H9 (cell line): Measurements from ENCODE around the gene HSPA5. TPM values are rescaled to one million over a fixed set of nuclear protein-coding genes. Genes with fewer than 3 reads are reported as not detected.

Experiments
- DNase-seq: peaks from one replicate; pipeline ENCODE4 v3.0.0-alpha.2; 2017
- H2AFZ ChIP-seq: one replicate; pipeline ENCODE4 v1.6.1; 2013; ENCODE audit warnings: mild to moderate bottlenecking, low read length, control low read depth, moderate library complexity
- H2AK5ac ChIP-seq: 2 replicates; pipeline ENCODE4 v1.6.1; 2013; ENCODE audit warnings: low read length, control low read depth, mixed read lengths; ENCODE audit not compliant: insufficient read length
- H2BK120ac ChIP-seq: one replicate; pipeline ENCODE4 v1.6.1; 2013; ENCODE audit warnings: low read depth, mild to moderate bottlenecking, low read length, control low read depth, inconsistent platforms; ENCODE audit not compliant: poor library complexity, severe bottlenecking
- H2BK12ac ChIP-seq: 2 replicates; pipeline ENCODE4 v1.6.1; 2013; ENCODE audit warnings: low read length, control low read depth, mixed read lengths, low read depth; ENCODE audit not compliant: insufficient read length
- H2BK15ac ChIP-seq: 2 replicates; pipeline ENCODE4 v1.6.1; 2013; ENCODE audit warnings: low read depth, low read length, control low read depth
- H2BK20ac ChIP-seq: one replicate; pipeline ENCODE4 v1.6.1; 2013; ENCODE audit warnings: low read depth, mild to moderate bottlenecking, low read length, control low read depth, inconsistent platforms; ENCODE audit not compliant: poor library complexity, severe bottlenecking
- H2BK5ac ChIP-seq: 2 replicates; pipeline ENCODE4 v1.6.1; 2013; ENCODE audit warnings: low read length, control low read depth, mixed read lengths; ENCODE audit not compliant: insufficient read length
- H3K14ac ChIP-seq: 2 replicates; pipeline ENCODE4 v1.6.1; 2013; ENCODE audit warnings: low read length, control low read depth; ENCODE audit not compliant: insufficient read depth
- H3K18ac ChIP-seq: 2 replicates; pipeline ENCODE4 v1.6.1; 2013; ENCODE audit warnings: low read depth, mild to moderate bottlenecking, mixed read lengths, low read length, control low read depth; ENCODE audit not compliant: insufficient read length
- H3K23ac ChIP-seq: 2 replicates; pipeline ENCODE4 v1.6.1; 2013; ENCODE audit warnings: low read length, control low read depth, mixed read lengths, low read depth; ENCODE audit not compliant: insufficient read length
- H3K23me2 ChIP-seq: 2 replicates; pipeline ENCODE4 v1.6.1; 2013; ENCODE audit warnings: low read depth, mild to moderate bottlenecking, mixed read lengths, low read length, control low read depth; ENCODE audit not compliant: insufficient read length, poor library complexity, severe bottlenecking
- H3K27ac ChIP-seq: 2 replicates; pipeline ENCODE4 v1.5.1; 2013; ENCODE audit warnings: low read length, control low read depth, mixed read lengths, low read depth; ENCODE audit not compliant: insufficient read length
- H3K27me3 ChIP-seq: 2 replicates; pipeline ENCODE4 v1.6.1; 2013; ENCODE audit warnings: low read length, control low read depth, inconsistent platforms; ENCODE audit not compliant: insufficient read depth
- H3K4ac ChIP-seq: 2 replicates; pipeline ENCODE4 v1.6.1; 2013; ENCODE audit warnings: low read depth, mild to moderate bottlenecking, control low read depth, inconsistent platforms, low read length, moderate library complexity
- H3K4me1 ChIP-seq: 2 replicates; pipeline ENCODE4 v1.6.1; 2013; ENCODE audit warnings: low read length, control low read depth, inconsistent platforms; ENCODE audit not compliant: insufficient read depth
- H3K4me2 ChIP-seq: 2 replicates; pipeline ENCODE4 v1.6.1; 2013; ENCODE audit warnings: low read length, control low read depth, mixed read lengths; ENCODE audit not compliant: insufficient read length, insufficient read depth
- H3K56ac ChIP-seq: 2 replicates; pipeline ENCODE4 v1.6.1; 2013; ENCODE audit warnings: low read depth, mild to moderate bottlenecking, mixed read lengths, low read length, control low read depth; ENCODE audit not compliant: insufficient read length
- H3K79me1 ChIP-seq: 2 replicates; pipeline ENCODE4 v1.6.1; 2013; ENCODE audit warnings: low read depth, mild to moderate bottlenecking, moderate library complexity, low read length, control low read depth, inconsistent platforms; ENCODE audit not compliant: insufficient read depth, poor library complexity, severe bottlenecking
- H3K79me2 ChIP-seq: 2 replicates; pipeline ENCODE4 v1.6.1; 2013; ENCODE audit warnings: low read length, control low read depth, inconsistent platforms; ENCODE audit not compliant: insufficient read depth
- H3K9ac ChIP-seq: 2 replicates; pipeline ENCODE4 v1.6.1; 2013; ENCODE audit warnings: low read length, control low read depth, mixed read lengths; ENCODE audit not compliant: insufficient read length; ENCODE audit errors: extremely low read depth
- H3K9me3 ChIP-seq: one replicate; pipeline ENCODE4 v1.6.1; 2013; ENCODE audit warnings: low read depth, low read length, inconsistent platforms; ENCODE audit not compliant: control insufficient read depth
- H3T11ph ChIP-seq: one replicate; pipeline ENCODE4 v1.6.1; 2013; ENCODE audit warnings: mild to moderate bottlenecking, low read length, control low read depth, inconsistent platforms
- H4K20me1 ChIP-seq: one replicate; pipeline ENCODE4 v1.6.1; 2013; ENCODE audit not compliant: control insufficient read depth, insufficient read length, insufficient read depth
- H4K5ac ChIP-seq: 2 replicates; pipeline ENCODE4 v1.6.1; 2013; ENCODE audit warnings: low read depth, mild to moderate bottlenecking, mixed read lengths, low read length, control low read depth; ENCODE audit not compliant: insufficient read length
- H4K8ac ChIP-seq: replicated peaks from 2 replicates; pipeline ENCODE4 v1.6.1; 2013; ENCODE audit warnings: low read length, control low read depth, mixed read lengths, low read depth; ENCODE audit not compliant: insufficient read length
- H4K91ac ChIP-seq: 2 replicates; pipeline ENCODE4 v1.6.1; 2013; ENCODE audit warnings: low read depth, mild to moderate bottlenecking, moderate library complexity, mixed read lengths, low read length, control low read depth; ENCODE audit not compliant: insufficient read length
- H3K27ac Mint-ChIP-seq, 3 experiments: 2 replicates in 2 of 3; 3 replicates in 1 of 3; pipeline ENCODE4 v1.8.0; 2020 to 2021; ENCODE audit warnings: mixed read lengths in 3 of 3, mild to moderate bottlenecking in 1 of 3, moderate library complexity in 1 of 3
- H3K27me3 Mint-ChIP-seq: 2 replicates; pipeline ENCODE4 v1.8.0; 2021; ENCODE audit warnings: low read depth, mild to moderate bottlenecking, moderate library complexity, mixed read lengths
- H3K36me3 Mint-ChIP-seq, 3 experiments: 2 replicates in 2 of 3; 3 replicates in 1 of 3; pipeline ENCODE4 v1.8.0; 2020 to 2021; ENCODE audit warnings: low read depth in 3 of 3, mixed read lengths in 3 of 3; ENCODE audit not compliant: insufficient read depth in 1 of 3
- H3K4me1 Mint-ChIP-seq, 2 experiments: 2 replicates each; pipeline ENCODE4 v1.8.0; 2020; ENCODE audit warnings: mixed read lengths in 2 of 2
- H3K4me3 Mint-ChIP-seq, 2 experiments: 2 replicates in 1 of 2; 3 replicates in 1 of 2; pipeline ENCODE4 v1.8.0; 2020 to 2021; ENCODE audit warnings: mild to moderate bottlenecking in 2 of 2, mixed read lengths in 2 of 2, moderate library complexity in 1 of 2
- H3K9me3 Mint-ChIP-seq, 2 experiments: 2 replicates in 1 of 2; 3 replicates in 1 of 2; pipeline ENCODE4 v1.8.0; 2020; ENCODE audit warnings: mild to moderate bottlenecking in 2 of 2, mixed read lengths in 2 of 2, moderate library complexity in 1 of 2
- CTCF ChIP-seq: fragments of 200-600 bp; sonication (generic); conservative IDR thresholded peaks from 3 replicates; pipeline ENCODE4 v1.8.0; 2021; ENCODE audit warnings: antibody characterized with exemption, mild to moderate bottlenecking
- WGBS: extraction: QIAGEN DNeasy Blood & Tissue Kit; methylation state at CpG from one replicate; pipeline ENCODE4 v1.1.7; 2013; ENCODE audit warnings: missing lambda C conversion rate, low lambda C conversion rate, mixed read lengths; ENCODE audit not compliant: insufficient read length; ENCODE audit errors: extremely low coverage; 5-methylcytosine and 5-hydroxymethylcytosine counted together
- total RNA-seq: library from RNA; stranded (reverse); gene quantifications from 2 replicates; pipeline ENCODE4 v1.2.1, GENCODE V29; 2021

The HSPA5 gene
- total RNA-seq, 1 experiment from 2014 or later, result 240 TPM

- Histone ChIP-seq H3K4me1 (no peaks in the 10 kb centered on the region), H3K14ac (no peak overlapping the region), H2BK5ac (no peak overlapping the region), H4K20me1 (no peaks in the 10 kb centered on the region), H2BK120ac (no peak overlapping the region), H3K4ac (no peak overlapping the region), H3K27me3 (no peaks in the 10 kb centered on the region), H4K8ac (no peak overlapping the region), H3K27ac (no peak overlapping the region), H2AFZ (no peak overlapping the region), H3K23ac (no peak overlapping the region), H3K23me2 (no peaks in the 10 kb centered on the region), H3K56ac (no peak overlapping the region), H4K5ac (no peak overlapping the region), H2BK12ac (no peak overlapping the region), H3K9ac (no peak overlapping the region), H3K4me2 (no peak overlapping the region), H2AK5ac (no peak overlapping the region), H2BK20ac (no peak overlapping the region), H3T11ph (no peak overlapping the region), H3K79me2 (peaks cover 7% of the 10 kb centered on the region; the same call in 1 of the 2 replicates), H3K18ac (no peak overlapping the region), H3K9me3 (no peaks in the 10 kb centered on the region), H4K91ac (no peak overlapping the region), H3K79me1 (no peaks in the 10 kb centered on the region), H2BK15ac (no peak overlapping the region)
- no peak for TF ChIP-seq CTCF
- peaks cover 18 to 20% of the 10 kb centered on the region in 2 experiments for H3K4me1 Mint-ChIP-seq
- no peak overlapping the region; a peak in 2 of 7 replicates for H3K27ac Mint-ChIP-seq
- H3K36me3 Mint-ChIP-seq, result no peaks in the 10 kb centered on the region; a peak in 1 of 7 replicates
- H3K27me3 Mint-ChIP-seq, result no peaks in the 10 kb centered on the region
- H3K9me3 Mint-ChIP-seq, result no peaks in the 10 kb centered on the region
- DNase-seq, result no peak
- WGBS, result no CpG with 5 or more reads among the region's 4 CpGs
- no peak overlapping the region for H3K4me3 Mint-ChIP-seq
These were observed 35.6 kb upstream of the HSPA5 start for GRCh38 chr9:125276771-125277170.
